ENCODE data around the gene FGF12.

FGF12 gene

DNA sequence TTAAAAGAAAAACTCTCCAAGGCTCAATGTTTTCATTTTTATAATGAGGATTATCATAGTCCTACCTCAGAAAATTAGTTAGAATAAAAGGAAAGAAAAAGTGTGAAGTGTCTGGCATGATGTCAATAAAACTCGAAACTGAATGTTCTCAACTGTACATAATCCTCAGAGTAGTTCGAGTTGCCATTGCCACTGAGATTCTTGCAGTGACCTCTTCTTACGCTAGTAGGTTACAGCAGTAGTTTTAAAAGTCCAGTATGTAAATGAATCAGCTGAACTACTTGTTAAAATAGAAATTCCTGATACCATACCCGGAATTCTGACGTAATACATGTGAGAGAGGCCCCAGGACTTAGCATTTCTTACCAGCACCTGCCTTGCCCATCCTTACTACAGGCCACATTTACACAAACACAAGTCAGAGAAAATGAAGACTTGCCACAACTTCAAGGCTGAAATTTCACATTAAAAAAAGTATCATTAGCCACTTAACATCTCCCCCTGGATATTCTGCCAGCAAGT lies 502.6 kb downstream of the FGF12 start:
- Histone ChIP-seq H3K4me3 (ENCODE audit: low read length) (no peak overlapping the region), H3K36me3 (ENCODE audit: control insufficient read depth, low read length) (no peaks in the 10 kb centered on the region)
- TF ChIP-seq EZH2phosphoT487 (IDR thresholded peaks at IDR 0.05; ENCODE audit: borderline replicate concordance, low read length): no peak
- TF ChIP-seq, protein P1, sequence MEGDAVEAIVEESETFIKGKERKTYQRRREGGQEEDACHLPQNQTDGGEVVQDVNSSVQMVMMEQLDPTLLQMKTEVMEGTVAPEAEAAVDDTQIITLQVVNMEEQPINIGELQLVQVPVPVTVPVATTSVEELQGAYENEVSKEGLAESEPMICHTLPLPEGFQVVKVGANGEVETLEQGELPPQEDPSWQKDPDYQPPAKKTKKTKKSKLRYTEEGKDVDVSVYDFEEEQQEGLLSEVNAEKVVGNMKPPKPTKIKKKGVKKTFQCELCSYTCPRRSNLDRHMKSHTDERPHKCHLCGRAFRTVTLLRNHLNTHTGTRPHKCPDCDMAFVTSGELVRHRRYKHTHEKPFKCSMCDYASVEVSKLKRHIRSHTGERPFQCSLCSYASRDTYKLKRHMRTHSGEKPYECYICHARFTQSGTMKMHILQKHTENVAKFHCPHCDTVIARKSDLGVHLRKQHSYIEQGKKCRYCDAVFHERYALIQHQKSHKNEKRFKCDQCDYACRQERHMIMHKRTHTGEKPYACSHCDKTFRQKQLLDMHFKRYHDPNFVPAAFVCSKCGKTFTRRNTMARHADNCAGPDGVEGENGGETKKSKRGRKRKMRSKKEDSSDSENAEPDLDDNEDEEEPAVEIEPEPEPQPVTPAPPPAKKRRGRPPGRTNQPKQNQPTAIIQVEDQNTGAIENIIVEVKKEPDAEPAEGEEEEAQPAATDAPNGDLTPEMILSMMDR (IDR thresholded peaks at IDR 0.05; ENCODE audit: low read depth, low read length, poor library complexity, severe bottlenecking): no peak

DNA sequence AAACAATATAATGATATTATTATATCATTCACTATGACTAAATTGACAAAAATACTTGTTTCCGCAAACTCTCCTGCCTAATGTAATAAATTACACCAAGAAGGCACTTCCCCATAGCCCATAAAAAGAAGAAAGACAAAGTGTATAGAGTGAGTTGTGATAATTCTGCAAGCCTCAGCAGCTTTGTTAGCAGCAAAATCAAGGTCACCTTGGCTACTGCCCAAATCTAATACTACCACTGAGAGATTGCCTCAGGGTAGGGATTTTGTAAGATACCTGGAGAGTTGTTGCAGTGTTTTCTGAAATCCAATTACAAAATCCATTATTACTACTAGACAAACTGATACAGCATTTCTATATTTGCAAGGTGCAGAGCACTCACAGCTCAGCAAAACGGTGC lies 503.5 kb downstream of the FGF12 start:
- H3F3A ChIP-seq (ENCODE audit: control insufficient read depth, insufficient read depth): no peaks in the 10 kb centered on the region
- H3K4me3 ChIP-seq (ENCODE audit: low read length): no peak overlapping the region
- no peaks in the 10 kb centered on the region for H4K20me1 ChIP-seq (ENCODE audit: control insufficient read depth, insufficient read depth, low read depth, low read length)
- H3K27ac ChIP-seq (ENCODE audit: low read depth, low read length): no peak overlapping the region
- no peaks in the 10 kb centered on the region for H3K79me2 ChIP-seq (ENCODE audit: control insufficient read depth, low read length)
- TF ChIP-seq EZH2phosphoT487 (IDR thresholded peaks at IDR 0.05; ENCODE audit: borderline replicate concordance, low read length): no peak
- TF ChIP-seq, protein P1 (IDR thresholded peaks at IDR 0.05; ENCODE audit: low read depth, low read length, poor library complexity, severe bottlenecking): no peak
- no peaks in the 10 kb centered on the region for H3K9me3 ChIP-seq (ENCODE audit: control insufficient read depth, insufficient read depth, low read length)
- no peaks in the 10 kb centered on the region for H3K36me3 ChIP-seq (ENCODE audit: control insufficient read depth, low read length)
- H3K9me2 ChIP-seq (replicated peaks; ENCODE audit: control insufficient read depth, low read length): no peaks in the 10 kb centered on the region
- H3K27me3 ChIP-seq (ENCODE audit: control insufficient read depth, low read length): no peaks in the 10 kb centered on the region
- H3K4me2 ChIP-seq (ENCODE audit: low read length): no peak overlapping the region
- no peaks in the 10 kb centered on the region for H3K4me1 ChIP-seq (ENCODE audit: control insufficient read depth, low read length)

More for the DNA sequence above, 502.6 kb downstream of the FGF12 start:
- H3K4me1 ChIP-seq (ENCODE audit: control insufficient read depth, low read length): no peaks in the 10 kb centered on the region
- no peaks in the 10 kb centered on the region for H3K9me3 ChIP-seq (ENCODE audit: control insufficient read depth, insufficient read depth, low read length)
- no peaks in the 10 kb centered on the region for H3F3A ChIP-seq (ENCODE audit: control insufficient read depth, insufficient read depth)
- H3K79me2 ChIP-seq (ENCODE audit: control insufficient read depth, low read length): no peaks in the 10 kb centered on the region
- no peak overlapping the region for H3K27ac ChIP-seq (ENCODE audit: low read depth, low read length)
- H4K20me1 ChIP-seq (ENCODE audit: control insufficient read depth, insufficient read depth, low read depth, low read length): no peaks in the 10 kb centered on the region
- H3K4me2 ChIP-seq (ENCODE audit: low read length): no peak overlapping the region
- no peaks in the 10 kb centered on the region for H3K27me3 ChIP-seq (ENCODE audit: control insufficient read depth, low read length)
- no peaks in the 10 kb centered on the region for H3K9me2 ChIP-seq (replicated peaks; ENCODE audit: control insufficient read depth, low read length)

DNA sequence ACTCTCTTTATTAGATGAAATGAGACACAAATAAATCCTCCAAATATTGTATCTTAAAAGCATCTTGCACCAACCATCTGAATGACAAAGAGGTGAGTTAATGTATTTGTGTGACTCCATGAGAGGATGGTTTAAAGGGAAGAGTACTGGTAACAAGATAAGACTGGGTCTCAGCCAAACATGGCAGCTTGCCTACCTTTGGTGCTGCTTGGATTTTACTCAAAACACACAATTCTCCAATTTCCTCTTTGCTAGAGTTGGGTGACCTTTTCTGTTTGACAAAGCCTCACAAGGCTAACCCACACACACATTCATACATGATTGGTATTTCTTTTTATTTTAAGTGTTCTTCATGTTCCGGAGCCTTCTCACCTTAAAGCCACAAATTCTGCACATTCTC lies 506.4 kb downstream of the FGF12 start:
- no peaks in the 10 kb centered on the region for H3K27me3 ChIP-seq (ENCODE audit: control insufficient read depth, low read length)
- TF ChIP-seq, protein P1 (IDR thresholded peaks at IDR 0.05; ENCODE audit: low read depth, low read length, poor library complexity, severe bottlenecking): no peak
- no peak for TF ChIP-seq EZH2phosphoT487 (IDR thresholded peaks at IDR 0.05; ENCODE audit: borderline replicate concordance, low read length)
- H3F3A ChIP-seq (ENCODE audit: control insufficient read depth, insufficient read depth): no peaks in the 10 kb centered on the region
- no peak overlapping the region for H3K27ac ChIP-seq (ENCODE audit: low read depth, low read length)
- no peaks in the 10 kb centered on the region for H3K36me3 ChIP-seq (ENCODE audit: control insufficient read depth, low read length)
- no peaks in the 10 kb centered on the region for H3K9me2 ChIP-seq (replicated peaks; ENCODE audit: control insufficient read depth, low read length)
- H3K9me3 ChIP-seq (ENCODE audit: control insufficient read depth, insufficient read depth, low read length): no peaks in the 10 kb centered on the region
- H3K4me1 ChIP-seq (ENCODE audit: control insufficient read depth, low read length): no peaks in the 10 kb centered on the region
- no peaks in the 10 kb centered on the region for H3K79me2 ChIP-seq (ENCODE audit: control insufficient read depth, low read length)
- H4K20me1 ChIP-seq (ENCODE audit: control insufficient read depth, insufficient read depth, low read depth, low read length): no peaks in the 10 kb centered on the region
- H3K4me3 ChIP-seq (ENCODE audit: low read length): no peak overlapping the region
- H3K4me2 ChIP-seq (ENCODE audit: low read length): no peak overlapping the region

All from DOHH2 (cell line).